Measurements from ENCODE around the gene MFAP5.

DNA sequence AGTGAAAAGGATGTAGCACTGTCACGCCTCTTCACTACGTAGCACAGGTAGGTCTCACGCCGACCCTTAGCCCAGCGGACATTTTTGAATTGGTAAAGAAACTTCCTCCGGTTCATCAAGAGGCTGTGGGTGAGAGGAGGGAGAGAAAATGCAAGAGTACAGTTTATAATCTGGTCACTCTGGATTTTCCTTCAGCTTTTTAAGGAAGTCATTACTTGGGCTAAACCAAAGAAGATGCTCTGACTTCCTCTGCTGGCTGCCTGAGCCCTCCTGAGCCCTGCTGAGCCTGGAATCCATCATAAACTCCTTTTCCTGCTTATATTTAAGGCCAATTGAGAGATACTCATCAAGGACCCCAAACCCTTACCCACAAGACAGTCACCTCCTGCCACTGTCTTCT lies 55.7 kb downstream of the MFAP5 start:
- no peak for TF ChIP-seq SIN3A (IDR thresholded peaks at IDR 0.05; ENCODE audit: borderline replicate concordance, insufficient read depth, low read length)
- no peak for TF ChIP-seq TAF1 (IDR thresholded peaks at IDR 0.05; ENCODE audit: borderline replicate concordance, insufficient read depth, low read length)
- TF ChIP-seq, protein P1, sequence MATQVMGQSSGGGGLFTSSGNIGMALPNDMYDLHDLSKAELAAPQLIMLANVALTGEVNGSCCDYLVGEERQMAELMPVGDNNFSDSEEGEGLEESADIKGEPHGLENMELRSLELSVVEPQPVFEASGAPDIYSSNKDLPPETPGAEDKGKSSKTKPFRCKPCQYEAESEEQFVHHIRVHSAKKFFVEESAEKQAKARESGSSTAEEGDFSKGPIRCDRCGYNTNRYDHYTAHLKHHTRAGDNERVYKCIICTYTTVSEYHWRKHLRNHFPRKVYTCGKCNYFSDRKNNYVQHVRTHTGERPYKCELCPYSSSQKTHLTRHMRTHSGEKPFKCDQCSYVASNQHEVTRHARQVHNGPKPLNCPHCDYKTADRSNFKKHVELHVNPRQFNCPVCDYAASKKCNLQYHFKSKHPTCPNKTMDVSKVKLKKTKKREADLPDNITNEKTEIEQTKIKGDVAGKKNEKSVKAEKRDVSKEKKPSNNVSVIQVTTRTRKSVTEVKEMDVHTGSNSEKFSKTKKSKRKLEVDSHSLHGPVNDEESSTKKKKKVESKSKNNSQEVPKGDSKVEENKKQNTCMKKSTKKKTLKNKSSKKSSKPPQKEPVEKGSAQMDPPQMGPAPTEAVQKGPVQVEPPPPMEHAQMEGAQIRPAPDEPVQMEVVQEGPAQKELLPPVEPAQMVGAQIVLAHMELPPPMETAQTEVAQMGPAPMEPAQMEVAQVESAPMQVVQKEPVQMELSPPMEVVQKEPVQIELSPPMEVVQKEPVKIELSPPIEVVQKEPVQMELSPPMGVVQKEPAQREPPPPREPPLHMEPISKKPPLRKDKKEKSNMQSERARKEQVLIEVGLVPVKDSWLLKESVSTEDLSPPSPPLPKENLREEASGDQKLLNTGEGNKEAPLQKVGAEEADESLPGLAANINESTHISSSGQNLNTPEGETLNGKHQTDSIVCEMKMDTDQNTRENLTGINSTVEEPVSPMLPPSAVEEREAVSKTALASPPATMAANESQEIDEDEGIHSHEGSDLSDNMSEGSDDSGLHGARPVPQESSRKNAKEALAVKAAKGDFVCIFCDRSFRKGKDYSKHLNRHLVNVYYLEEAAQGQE (IDR thresholded peaks at IDR 0.05; ENCODE audit: insufficient read depth in 1 of 2, low read depth in 2 of 2, low read length in 2 of 2) = no peak
- TF ChIP-seq POLR2AphosphoS5 (IDR thresholded peaks at IDR 0.05; ENCODE audit: low read depth, low read length) = no peak
- no peak for TF ChIP-seq FOXP2 (optimal IDR thresholded peaks at IDR 0.05; ENCODE audit: borderline replicate concordance, extremely low read depth, extremely low read length, insufficient read depth)

Data from PFSK-1 (cell line).